ENCODE results near the gene RSKR.

GRCh38 chr17:28598799-28599310 lies 15.1 kb downstream of the RSKR start, which contains the start of gene SPAG5:
- TF ChIP-seq CTCF (IDR thresholded peaks at IDR 0.05; ENCODE audit: borderline replicate concordance, extremely low read depth, low read length, poor library complexity, severe bottlenecking) (no peak), EZH2 (IDR thresholded peaks at IDR 0.05; ENCODE audit: borderline replicate concordance, low read depth, low read length, severe bottlenecking) (no peak)

All from DND-41 (cell line).